HG02678 (cell line): ENCODE measurements around the gene MEMO1.
A peak's percentile ranks its signal among the peaks of the same experiment; 100 is the strongest.
"Not testable (repeated sequence)": the region's sequence is repeated elsewhere in the genome, so short reads cannot be mapped to it uniquely, and the experiment has no call there.

Source experiments
- ATAC-seq: cut with Tn5 transposase; IDR thresholded peaks from one replicate; pipeline ENCODE4 v1.9.1; 2021; ENCODE audit warnings: mild to moderate bottlenecking, moderate library complexity; ENCODE audit not compliant: unreplicated experiment

MEMO1 gene

DNA sequence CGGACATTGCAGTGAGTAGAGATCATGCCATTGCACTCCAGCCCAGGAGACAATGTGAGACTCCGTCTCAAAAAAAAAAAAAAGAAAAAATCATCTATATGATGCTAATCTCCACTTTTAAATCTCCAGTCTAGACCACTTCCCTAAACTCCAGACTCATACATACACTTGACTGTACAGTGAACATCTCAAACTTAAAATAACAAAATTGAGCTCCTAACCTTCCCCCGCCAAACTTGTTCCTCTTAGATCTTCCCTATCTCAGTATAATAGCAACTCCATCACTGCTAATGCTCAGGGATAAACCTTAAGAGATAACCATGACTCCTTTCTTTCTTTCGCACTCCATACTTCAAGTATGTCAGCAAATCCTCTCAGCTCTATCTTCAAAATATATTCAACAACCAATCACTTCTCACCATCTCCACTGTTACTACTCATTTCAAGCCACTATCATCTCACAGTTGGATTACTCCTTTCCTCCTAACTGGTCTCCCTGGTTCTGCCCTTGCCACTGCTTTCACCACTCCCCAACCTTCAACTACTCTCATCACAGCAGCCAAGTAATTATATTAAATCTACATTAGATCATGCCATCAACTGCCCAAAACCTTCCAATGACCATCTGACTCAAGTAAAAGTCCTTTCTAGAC, 12.0 kb downstream of the MEMO1 start:
- ATAC-seq: no peak

DNA sequence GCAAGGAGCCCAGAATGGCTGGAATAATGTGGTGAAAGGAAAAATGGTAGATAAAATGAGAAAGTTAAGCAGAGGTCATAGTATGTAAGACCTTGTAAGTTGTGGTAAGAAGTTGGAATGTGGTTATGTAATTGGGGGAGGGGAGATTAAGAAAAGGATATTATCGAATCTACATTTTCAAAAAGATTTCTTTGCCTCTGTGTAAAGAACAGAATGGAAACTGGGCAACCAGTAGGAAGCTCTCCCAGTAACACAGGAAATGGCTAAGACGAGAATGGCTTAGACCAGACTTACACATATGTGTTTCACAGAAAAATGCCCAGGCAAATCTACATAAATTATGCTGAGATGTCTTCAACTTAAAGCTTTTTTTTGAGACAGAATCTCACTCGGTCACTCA, 13.2 kb downstream of the MEMO1 start:
- peak; percentile 52 for ATAC-seq

DNA sequence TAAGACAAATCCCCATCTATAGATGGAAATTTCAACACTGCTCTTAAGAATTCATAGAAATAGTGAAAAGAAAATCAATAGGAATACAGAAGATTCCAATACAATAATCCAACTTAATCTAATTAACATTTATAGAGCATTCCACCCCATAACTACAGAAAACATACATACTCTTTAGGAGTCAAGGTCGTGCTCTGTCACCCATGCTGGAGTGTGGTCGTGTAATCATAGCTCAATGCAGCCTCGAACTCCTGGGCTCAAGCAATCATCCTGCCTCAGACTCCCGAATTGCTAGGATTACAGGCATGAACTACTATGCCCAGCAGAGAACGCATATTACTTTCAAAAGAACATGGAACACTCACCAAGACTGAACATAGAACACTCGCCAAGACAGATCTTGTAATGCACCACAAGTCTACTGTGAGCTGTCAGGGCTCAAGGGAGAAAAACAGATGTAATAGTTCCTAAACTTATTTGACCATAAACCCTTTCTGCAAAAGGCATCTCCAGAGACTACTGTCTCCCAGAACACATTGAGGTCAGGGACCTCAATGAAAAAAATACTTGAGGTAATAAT, 14.1 kb downstream of the MEMO1 start:
- ATAC-seq: no peak

DNA sequence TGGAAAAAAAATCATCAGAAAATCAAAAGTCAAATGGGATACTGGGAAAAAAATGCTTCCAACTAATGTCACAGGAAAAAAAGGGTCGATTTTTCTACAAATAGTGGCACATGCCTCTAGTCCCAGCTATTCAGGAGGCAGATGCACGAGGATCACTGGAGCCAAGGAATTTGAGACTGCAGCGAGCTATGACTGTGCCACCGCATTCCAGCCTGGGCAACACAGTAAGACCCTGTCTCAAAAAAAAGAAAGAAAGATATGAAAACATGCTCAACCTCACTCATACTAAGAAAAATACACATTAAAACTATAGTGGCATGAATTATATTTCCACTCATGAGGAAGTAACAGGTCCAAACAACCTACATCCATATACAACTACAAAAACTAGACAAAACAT, 17.9 kb downstream of the MEMO1 start:
- ATAC-seq: no peak

DNA sequence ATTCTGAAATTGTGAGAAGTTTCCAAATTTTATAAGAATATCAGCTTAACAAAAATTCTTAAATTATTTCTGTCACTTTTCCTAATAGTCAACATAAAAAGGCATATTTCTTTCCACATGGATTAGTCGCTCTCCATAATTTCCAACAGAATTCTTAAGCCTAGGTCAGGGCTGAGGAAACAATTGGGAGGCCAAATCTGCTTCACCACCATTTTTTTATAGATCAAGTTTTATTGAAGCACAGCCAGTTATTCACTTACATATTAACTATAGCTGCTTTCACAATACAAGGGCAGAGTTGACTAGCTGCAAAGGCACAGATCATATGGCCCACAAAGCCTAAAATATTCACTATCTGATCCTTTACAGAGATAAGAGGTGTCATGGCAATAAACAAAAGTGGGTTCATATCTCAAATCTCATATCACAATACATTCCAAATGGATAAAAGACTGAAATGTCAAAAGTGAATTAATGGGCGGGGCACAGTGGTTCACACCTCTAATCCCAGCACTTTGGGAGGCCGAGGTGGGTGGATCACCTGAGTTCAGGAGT, 18.7 kb downstream of the MEMO1 start:
- ATAC-seq: no peak

DNA sequence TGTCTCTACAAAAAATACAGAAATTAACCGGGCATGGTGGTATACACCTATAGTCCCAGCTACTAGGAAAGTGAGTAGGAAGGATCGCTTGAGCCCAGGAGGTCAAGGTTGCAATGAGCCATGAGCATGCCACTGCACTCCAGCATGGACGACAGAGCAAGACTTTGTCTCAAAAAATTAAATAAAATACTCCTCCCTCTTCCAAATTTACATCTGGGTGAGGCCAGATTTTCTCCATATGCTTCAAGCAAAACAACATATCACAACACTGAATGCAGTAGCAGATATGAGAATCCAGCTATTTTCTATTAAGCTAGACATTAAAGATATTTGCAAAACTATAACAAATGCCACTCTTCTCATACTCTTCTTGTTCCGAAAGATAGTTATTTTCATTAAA, 20.9 kb downstream of the MEMO1 start:
- ATAC-seq: no peak

DNA sequence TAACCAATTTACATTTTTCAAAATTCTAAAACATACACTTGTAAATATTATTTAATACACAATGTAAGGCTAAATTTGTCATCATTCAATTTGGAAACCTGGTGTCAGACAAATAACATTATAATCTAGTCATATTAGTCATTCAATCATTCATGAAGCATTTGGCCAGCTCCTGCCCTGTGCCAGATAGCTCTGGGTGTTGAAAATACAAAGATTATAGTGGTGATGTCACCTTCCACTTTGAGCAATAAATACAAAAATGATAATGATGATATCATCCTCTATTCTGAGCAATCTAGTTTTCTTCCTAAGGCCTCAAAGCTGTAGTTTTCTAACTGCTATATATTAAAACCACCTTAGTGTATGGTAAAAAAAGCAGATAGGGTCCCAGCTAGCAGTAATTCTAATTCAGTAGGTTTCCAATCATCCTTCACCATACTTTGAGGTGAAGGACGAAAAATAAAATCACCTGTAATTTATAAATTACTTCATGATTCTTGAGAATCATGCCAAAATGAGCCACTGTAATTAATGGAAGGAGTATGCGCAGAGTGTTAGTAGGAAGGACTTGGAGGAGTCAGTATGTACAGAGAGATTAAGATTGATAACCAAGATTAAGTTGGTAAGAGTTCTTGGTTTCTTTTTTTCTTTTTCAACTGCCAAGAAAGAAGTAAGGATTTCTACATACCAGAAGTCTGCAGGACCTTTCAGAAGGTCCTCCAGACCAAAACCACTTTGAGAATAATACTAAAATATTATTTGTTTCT, 23.2 kb downstream of the MEMO1 start:
- ATAC-seq: no peak

DNA sequence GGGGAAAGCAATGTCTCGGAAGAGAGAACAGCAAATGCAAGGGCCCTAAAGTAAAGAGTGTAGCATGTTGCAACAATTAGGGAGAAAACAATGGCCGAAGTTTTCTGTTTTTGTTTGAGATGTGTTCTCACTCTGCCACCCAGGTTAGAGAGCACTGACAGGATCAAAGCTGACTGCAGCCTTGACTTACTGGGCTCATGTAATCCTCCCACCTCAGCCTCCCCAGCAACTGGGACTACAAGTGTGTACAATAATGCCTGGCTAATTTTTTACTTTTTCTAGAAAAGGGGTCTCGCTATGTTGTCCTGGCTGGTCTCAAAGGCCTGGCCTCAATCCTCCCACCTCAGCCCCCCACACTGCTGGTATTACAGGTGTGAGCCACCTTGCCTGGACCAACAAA, 23.9 kb downstream of the MEMO1 start:
- no peak for ATAC-seq

DNA sequence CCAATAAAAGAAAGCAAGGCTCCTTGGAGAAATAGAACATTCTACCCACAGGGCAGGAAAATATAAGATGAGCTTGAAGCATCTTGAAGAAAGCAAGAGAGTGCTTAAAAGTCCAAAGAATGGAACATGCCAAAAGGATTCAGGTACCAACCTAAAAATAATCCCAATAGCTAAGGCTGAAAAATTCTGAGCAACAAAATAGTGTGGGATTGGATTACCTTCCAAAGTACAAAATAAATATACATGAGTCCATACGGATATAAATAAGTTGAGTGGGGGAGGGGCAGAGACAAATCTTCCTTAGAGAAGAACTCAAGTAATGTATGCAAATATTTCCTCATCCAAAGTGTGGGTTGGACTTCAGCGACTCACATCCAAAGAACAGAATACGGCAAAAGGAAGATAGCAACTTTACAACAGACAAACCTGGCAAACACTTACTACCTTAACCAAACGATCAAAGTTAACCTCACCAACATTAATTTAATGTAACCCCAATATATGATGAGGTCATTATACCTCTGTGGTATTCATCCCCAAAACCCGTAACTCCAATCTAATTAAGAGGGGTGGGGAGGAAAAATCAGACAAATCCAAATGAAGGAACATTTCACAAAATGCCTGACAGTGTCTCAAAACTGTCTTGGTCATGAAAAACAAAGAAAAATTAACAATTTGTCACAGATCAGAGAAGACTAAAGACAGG, 26.9 kb downstream of the MEMO1 start:
- no peak for ATAC-seq

DNA sequence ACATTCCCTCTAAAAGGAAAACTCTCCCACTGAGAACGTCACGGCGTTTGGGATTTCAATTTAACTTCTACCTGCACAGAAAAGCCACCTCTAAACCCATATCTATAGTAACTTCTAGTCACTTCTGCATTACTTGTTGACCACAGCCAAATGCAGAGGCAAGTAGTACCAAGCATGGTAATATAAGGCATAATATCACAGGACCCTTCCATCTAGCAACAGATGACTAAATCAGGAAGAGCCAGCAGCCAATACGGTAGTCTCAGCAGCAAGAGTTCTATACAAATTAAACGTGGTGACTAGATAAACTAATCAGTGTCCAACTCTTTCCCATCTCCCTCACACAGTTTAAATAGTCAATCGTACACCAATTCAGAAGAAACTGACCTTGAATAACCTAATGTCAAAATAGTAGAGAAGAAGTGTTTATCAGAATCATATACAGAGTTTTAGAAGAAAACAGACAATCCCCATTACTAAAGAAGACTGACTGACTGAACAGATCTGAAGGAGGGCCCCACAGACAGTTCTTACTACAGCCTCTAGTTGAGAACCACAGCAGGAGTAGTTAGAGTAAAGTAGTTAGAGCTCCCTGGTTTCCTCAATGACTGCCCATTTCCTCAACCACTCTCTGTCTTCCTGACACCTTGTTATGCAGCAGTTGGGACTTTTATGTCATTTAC, 30.0 kb downstream of the MEMO1 start:
- ATAC-seq: peak; percentile 98

DNA sequence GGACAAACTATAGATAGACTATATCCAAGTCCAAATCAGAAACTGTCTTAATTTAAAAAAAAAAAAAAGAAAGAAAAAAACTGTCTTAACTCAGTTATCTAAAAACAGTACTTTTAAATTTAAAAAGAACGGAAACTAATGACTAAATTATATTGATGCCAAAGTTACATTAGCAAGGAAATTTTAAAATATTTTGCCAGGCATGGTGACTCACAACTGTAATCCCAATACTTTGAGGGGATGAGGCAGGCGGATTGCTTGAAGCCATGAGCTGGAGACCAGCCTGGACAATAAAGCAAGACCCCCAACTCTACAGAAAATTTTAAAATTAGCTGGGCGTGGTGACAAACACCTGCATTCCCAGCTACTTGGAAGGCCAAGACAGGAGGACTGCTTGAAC, 30.9 kb downstream of the MEMO1 start:
- no peak for ATAC-seq

DNA sequence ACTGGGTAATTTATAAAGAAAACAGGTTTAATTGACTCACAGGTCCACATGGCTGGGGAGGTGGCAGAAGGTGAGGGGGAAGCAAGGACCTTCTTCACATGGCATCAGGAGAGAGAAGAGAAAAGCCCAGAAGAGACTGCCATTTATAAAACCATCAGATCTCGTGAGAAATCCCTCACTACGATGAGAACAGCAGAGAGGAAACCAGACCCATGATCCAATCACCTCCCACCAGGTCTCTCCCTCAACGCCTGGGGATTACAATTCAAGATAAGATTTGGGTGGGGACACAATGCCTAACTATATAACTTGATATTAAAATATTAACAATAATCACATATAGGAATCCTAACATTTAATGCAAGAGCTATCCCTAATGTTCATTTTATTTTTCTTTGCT, 31.8 kb downstream of the MEMO1 start:
- no peak for ATAC-seq

DNA sequence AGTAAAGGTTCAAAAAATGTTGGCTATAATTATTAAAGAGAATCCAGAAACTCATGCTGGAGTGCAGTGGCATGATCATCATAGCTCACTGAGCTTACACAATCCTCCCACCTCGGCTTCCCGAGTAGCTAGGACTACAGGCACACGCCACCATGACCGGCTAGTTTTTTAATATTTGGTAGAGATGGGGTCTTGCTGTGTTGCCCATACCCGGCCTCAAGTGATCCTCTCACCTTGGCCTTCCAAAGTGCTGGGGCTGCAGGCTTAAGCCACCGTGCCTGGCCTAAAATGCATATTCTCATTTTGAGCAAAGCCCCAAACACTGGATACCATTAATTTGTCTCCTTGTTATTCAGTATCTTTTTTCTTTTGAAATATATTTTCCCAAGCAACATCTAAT, 32.4 kb downstream of the MEMO1 start:
- ATAC-seq: no peak

DNA sequence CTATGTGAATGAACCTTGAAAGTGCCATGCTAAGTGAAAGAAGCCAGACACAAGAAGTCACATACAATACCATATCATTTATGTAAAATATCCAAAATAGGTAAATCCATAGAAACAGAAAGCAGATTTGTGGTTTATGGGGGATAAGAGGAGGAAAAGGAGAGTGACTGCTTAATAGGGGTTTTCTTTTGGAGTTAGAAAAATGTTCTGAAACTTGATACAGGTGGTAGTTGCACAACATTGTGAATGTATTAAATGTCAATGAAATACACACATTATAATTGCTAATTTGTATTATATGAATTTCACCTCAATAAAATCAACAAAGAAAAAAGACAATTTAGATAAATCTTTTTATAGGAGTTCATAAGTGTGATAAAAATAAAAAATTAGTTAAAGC, 37.1 kb downstream of the MEMO1 start:
- peak; percentile 48 for ATAC-seq

DNA sequence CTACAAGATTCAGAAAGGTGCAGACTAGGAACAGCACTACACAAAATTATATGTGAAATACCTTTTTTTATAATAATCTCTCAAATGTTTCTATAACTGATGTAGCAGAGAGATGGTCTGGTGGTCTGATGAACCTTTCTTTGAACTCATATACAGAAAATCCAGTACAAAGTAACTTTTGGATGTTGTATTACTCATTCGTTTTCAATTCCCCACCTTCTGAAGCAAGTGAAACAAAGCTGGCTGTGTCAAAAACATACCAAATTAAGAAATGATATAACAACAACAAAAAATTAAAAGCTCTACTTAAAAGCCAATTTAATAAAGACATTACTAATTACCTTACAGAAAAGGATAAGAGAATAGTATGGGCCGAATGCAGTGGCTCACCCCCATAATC, 38.7 kb downstream of the MEMO1 start:
- ATAC-seq: no peak

DNA sequence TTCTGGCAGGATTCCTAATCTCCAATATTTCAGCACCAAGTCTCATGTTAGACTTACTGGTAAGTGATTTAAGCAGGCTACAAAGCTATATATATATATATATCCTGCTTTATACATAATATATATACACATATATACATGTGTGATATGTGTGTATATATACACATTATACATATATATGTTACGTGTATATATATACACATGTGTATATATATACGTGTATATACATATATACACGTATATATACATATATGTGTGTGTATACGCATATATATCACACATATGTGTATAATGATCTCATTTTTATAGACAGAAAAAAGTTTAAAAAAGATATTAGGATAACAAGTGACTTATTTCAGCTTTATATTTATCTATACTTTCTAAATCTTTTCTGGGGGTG, 41.6 kb downstream of the MEMO1 start:
- no peak for ATAC-seq

DNA sequence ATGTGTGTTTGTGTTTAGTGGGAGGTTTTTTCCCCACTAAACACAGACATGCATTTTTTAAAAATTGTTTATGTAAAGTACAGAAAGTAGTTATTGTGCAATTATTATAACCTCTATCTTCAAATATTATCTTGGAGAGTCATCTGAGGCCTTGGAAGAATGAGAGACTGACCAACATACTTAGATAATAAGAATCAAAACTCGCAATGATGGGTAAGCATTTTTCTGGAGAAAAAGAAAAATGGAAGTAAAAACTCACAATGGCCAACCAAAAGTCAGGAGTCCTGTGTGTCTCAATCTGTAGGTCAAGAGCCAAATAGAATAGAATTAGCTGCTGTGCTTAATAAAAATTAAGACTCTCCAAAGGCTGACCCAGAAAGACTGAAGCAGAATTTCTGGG, 43.0 kb downstream of the MEMO1 start:
- no peak for ATAC-seq

DNA sequence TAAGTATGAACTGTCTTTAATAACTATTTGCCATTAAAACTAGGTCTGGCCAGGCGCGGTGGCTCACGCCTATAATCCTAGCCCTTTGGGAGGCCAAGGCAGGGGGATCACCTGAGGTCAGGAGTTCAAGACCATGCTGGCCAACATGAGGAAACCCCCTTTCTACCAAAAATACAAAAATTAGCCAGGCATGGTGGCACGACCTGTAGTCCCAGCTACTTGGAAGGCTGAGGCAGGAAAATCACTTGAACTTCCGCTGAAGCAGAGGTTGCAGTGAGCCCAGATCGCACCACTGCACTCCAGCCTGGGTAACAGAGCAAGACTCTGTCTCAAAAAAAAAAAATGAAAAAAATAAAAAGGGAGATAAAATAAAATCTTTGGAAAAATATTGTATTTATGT, 44.4 kb downstream of the MEMO1 start:
- not testable (repeated sequence) for ATAC-seq

DNA sequence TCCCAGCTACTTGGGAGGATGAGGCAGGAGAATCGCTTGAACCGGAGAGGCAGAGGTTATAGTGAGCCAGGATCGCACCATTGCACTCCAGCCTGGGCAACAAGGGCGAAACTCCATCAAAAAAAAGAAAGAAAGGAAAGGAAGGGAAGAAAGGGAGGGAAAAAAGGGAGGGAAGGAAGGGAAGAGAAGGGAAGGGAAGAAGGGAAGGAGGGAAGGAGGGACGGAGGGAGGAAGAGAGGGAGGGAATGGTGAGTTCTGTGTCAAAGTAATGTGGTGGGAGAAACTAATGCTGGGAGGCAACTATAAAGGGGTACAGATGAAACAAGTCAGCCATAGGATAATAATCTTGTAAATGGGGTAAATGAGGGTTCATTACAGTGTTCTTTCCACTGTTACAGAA, 45.7 kb downstream of the MEMO1 start:
- no peak for ATAC-seq

DNA sequence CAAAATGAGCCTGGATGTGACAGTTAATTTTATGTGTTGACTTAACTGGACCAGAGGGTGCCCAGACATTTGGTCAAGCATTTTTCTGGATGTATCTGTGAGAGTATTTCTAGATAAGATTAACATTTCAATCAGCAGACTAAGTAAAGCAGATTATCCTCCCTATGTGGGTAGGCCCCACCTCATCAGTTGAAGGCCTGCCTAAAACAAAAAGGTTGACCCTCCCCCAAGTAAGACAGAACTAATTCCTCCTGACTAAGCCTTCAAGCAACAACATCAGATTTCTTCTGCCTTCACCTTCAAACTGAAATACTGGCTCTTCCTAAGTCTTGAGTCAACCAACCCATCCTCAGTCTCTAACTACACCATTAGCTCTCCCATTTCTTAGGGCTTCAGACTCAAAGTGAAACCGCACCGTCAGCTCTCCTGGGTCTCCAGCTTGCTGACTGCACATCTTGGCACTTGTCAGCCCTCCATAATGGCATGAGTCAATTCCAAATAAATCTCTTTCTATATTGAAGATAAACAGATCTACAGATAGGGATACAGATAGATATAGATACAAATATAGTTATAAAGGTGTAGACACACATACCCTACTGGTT, 47.9 kb downstream of the MEMO1 start:
- no peak for ATAC-seq
